ENCODE data around the gene TUBB8B.
"Not testable (repeated sequence)": the region's sequence is repeated elsewhere in the genome, so short reads cannot be mapped to it uniquely, and the experiment has no call there.

The TUBB8B gene

GRCh38 chr18:48696-49095, 719 bp downstream of the TUBB8B start:
- DNase-seq (ENCODE audit: low spot score) = not testable (repeated sequence)

DNA sequence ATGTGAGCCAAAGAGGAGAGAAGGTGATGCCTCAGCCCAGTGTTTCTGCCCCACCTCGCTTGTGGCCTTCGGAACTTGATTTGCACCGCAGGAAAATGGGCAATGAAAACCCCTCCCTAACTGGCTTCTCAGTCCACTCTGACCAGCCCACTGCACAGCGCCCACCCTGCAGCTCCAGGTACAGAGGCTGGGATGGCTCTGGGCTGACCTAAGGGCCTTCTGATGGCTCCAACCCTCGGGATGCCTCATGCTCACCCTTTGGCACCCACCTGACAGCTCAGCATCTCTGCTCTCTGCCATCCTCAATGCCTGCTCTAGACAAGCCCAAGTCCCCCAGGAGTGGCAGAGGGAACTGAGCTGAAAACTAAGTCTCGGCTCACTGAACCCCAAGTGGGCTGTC, 36.2 kb downstream of the TUBB8B start:
- not testable (repeated sequence) for DNase-seq (ENCODE audit: low spot score)

GRCh38 chr18:12773-13172, 36.6 kb downstream of the TUBB8B start:
- not testable (repeated sequence) for DNase-seq (ENCODE audit: low spot score)

DNA sequence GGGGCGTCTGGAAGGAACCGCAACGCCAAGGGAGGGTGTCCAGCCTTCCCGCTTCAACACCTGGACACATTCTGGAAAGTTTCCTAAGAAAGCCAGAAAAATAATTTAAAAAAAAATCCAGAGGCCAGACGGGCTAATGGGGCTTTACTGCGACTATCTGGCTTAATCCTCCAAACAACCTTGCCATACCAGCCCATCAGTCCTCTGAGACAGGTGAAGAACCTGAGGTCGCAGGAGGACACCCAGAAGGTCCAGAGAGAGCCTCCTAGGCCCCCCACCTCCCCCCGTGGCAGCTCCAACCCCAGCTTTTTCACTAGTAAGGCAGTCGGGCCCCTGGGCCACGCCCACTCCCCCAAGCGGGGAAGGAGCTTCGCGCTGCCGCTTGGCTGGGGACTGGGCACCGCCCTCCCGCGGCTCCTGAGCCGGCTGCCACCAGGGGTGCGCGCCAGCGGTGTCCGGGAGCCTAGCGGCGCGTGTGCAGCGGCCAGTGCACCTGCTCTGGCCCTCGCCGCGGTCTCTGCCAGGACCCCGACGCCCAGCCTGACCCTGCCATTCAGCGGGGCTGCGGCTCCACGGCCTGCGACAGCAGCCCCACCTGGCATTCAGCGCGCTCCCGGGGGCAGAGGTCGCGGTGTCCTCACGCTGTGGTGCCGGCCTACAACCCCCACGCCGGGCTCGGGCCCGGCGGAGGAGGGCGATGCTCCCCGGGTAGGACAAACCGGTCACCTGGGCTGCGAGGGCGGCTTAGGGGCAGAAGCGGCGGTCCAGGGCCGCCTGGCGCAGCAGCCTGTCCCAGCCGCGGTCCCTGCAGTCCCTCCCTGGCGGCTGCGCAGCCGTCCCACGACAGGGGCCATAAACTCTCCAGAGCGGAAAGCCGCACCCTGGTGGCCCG, 37.8 kb downstream of the TUBB8B start:
- DNase-seq (ENCODE audit: low spot score) = not testable (repeated sequence)

GRCh38 chr18:10624-11184, 38.7 kb downstream of the TUBB8B start:
- not testable (repeated sequence) for DNase-seq (ENCODE audit: low spot score)

GRCh38 chr18:9937-10336, 39.5 kb downstream of the TUBB8B start:
- DNase-seq (ENCODE audit: low spot score) = not testable (repeated sequence)

All from GM20000 (cell line).